ENCODE measurements around the gene MDK.
A peak's percentile ranks its signal among the peaks of the same experiment; 100 is the strongest.
"Not testable (repeated sequence)": the region's sequence is repeated elsewhere in the genome, so short reads cannot be mapped to it uniquely, and the experiment has no call there.

Gene MDK

GRCh38 chr11:46369458-46370152 is 11.9 kb upstream of the MDK start:
- peak; percentile 67 for DNase-seq

GRCh38 chr11:46370253-46370652 is 11.2 kb upstream of the MDK start:
- DNase-seq = no peak

GRCh38 chr11:46371262-46371661 is 10.2 kb upstream of the MDK start:
- not testable (repeated sequence) for DNase-seq

- DNase-seq = no peak
Observed at GRCh38 chr11:46372086-46372485, 9.4 kb upstream of the MDK start.

GRCh38 chr11:46372501-46372900 is 9.0 kb upstream of the MDK start:
- not testable (repeated sequence) for DNase-seq

GRCh38 chr11:46373787-46374740 is 7.4 kb upstream of the MDK start:
- DNase-seq = no peak

GRCh38 chr11:46374815-46375214 is 6.7 kb upstream of the MDK start:
- no peak for DNase-seq

- no peak for DNase-seq
Observed at GRCh38 chr11:46375392-46376101, 5.9 kb upstream of the MDK start.

- no peak for DNase-seq
Observed at GRCh38 chr11:46376258-46377050, 5.0 kb upstream of the MDK start.

GRCh38 chr11:46377290-46377689 is 4.2 kb upstream of the MDK start:
- no peak for DNase-seq

GRCh38 chr11:46377831-46378230 is 3.6 kb upstream of the MDK start:
- no peak for DNase-seq

GRCh38 chr11:46378296-46378695 is 3.2 kb upstream of the MDK start:
- DNase-seq = no peak

- DNase-seq = no peak
Observed at GRCh38 chr11:46378811-46379481, 2.5 kb upstream of the MDK start.

GRCh38 chr11:46379482-46380293 is 1.8 kb upstream of the MDK start:
- DNase-seq = not testable (repeated sequence)

GRCh38 chr11:46380340-46381047 is 975 bp upstream of the MDK start:
- DNase-seq = peak; percentile 89

- no peak for DNase-seq
Observed at GRCh38 chr11:46381819-46382645, 563 bp downstream of the MDK start.

- peak; percentile 44 for DNase-seq
Observed at GRCh38 chr11:46382646-46383403, 1.4 kb downstream of the MDK start.

GRCh38 chr11:46383404-46383758 is 1.9 kb downstream of the MDK start:
- DNase-seq = no peak

All from suppressor macrophage treated with lipopolysaccharide for 4 hours (primary cell).